HFFc6 (cell line): ENCODE results near the gene APOA5. TPM values are rescaled to one million over a fixed set of nuclear protein-coding genes. Genes with fewer than 3 reads are reported as not detected.

Source experiments
- DNase-seq: peaks from one replicate; pipeline ENCODE4 v3.0.0-alpha.2; 2018
- H3K27ac Mint-ChIP-seq: 2 replicates; pipeline ENCODE4 v1.8.0; 2020; ENCODE audit warnings: mild to moderate bottlenecking, mixed read lengths
- H3K27me3 Mint-ChIP-seq: 2 replicates; pipeline ENCODE4 v1.8.0; 2021; ENCODE audit warnings: mild to moderate bottlenecking, moderate library complexity, mixed read lengths; ENCODE audit not compliant: insufficient read depth
- H3K36me3 Mint-ChIP-seq: 2 replicates; pipeline ENCODE4 v1.8.0; 2021; ENCODE audit warnings: low read depth, mixed read lengths
- H3K4me1 Mint-ChIP-seq: 2 replicates; pipeline ENCODE4 v1.8.0; 2020; ENCODE audit warnings: low read depth, mixed read lengths
- H3K4me3 Mint-ChIP-seq: 2 replicates; pipeline ENCODE4 v1.8.0; 2020; ENCODE audit warnings: mild to moderate bottlenecking, moderate library complexity, mixed read lengths
- H3K9me3 Mint-ChIP-seq: 2 replicates; pipeline ENCODE4 v1.8.0; 2020; ENCODE audit warnings: mild to moderate bottlenecking, mixed read lengths
- total RNA-seq, 6 experiments: library from RNA; stranded (reverse); fragmentation: NEBNext Ultra II Directional; extraction: Animal tissue kit (Norgen Biotek cat#: 25700); gene quantifications; 2 replicates in 1 of 6; 3 replicates in 5 of 6; pipeline ENCODE4 v1.2.3, GENCODE V29; 2021
- TF ChIP-seq, protein P1 (sequence below): fragments of 200-600 bp; sonication (generic); IDR thresholded peaks from 2 replicates; pipeline ENCODE4 v1.5.0; 2021; ENCODE audit warnings: antibody characterized with exemption, mild to moderate bottlenecking

The APOA5 gene
- total RNA-seq, 6 experiments from 2014 or later, result not detected

DNA sequence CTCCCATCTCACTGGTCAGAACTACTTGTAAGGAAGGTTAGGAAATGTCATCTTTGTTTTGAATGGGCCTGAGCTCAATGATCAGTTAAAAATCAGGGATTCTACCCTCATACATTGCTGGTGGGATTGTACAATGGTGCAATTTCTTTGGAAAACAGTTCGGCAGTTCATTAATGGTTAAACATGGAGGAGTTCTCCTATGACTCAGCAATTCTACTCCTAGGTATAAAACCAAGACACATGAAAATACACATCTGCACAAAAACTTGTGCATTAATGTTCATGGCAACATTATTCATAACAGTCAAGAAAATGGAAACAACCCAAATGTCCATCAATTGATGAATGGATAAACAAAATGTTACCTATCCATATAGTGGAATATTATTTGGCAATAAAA is 4.9 kb upstream of the APOA5 start:
- Mint-ChIP-seq H3K9me3 (no peaks in the 10 kb centered on the region), H3K4me3 (no peak overlapping the region), H3K36me3 (no peaks in the 10 kb centered on the region), H3K4me1 (peaks cover 21% of the 10 kb centered on the region), H3K27me3 (no peaks in the 10 kb centered on the region; the same call in none of the 2 replicates), H3K27ac (no peak overlapping the region)
- no peak for DNase-seq
- TF ChIP-seq, protein P1, sequence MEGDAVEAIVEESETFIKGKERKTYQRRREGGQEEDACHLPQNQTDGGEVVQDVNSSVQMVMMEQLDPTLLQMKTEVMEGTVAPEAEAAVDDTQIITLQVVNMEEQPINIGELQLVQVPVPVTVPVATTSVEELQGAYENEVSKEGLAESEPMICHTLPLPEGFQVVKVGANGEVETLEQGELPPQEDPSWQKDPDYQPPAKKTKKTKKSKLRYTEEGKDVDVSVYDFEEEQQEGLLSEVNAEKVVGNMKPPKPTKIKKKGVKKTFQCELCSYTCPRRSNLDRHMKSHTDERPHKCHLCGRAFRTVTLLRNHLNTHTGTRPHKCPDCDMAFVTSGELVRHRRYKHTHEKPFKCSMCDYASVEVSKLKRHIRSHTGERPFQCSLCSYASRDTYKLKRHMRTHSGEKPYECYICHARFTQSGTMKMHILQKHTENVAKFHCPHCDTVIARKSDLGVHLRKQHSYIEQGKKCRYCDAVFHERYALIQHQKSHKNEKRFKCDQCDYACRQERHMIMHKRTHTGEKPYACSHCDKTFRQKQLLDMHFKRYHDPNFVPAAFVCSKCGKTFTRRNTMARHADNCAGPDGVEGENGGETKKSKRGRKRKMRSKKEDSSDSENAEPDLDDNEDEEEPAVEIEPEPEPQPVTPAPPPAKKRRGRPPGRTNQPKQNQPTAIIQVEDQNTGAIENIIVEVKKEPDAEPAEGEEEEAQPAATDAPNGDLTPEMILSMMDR, result no peak

DNA sequence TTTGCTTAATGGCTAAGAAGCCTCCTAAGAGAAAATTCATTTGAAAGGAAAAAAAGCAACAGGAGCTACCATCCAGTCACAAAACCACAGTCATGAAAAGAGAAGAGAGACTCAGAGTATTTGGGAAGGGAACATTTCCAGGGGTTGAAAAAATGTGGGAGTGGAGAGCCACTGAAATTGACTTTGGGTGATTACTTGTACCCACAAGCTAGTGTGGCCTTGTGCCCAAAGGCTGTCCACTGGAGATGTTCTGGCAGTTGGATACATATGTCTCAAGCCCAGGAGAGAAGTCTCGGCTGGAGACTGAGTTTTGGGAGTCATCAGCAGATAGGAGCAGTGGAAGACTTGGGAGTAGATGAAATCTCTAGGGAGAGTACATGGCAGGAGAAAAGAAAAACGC is 3.2 kb upstream of the APOA5 start:
- Mint-ChIP-seq H3K27me3 (no peaks in the 10 kb centered on the region; the same call in none of the 2 replicates), H3K4me1 (peaks cover 29% of the 10 kb centered on the region), H3K4me3 (no peak overlapping the region), H3K36me3 (no peaks in the 10 kb centered on the region), H3K9me3 (no peaks in the 10 kb centered on the region), H3K27ac (no peak overlapping the region)
- no peak for DNase-seq
- TF ChIP-seq, protein P1, result no peak

DNA sequence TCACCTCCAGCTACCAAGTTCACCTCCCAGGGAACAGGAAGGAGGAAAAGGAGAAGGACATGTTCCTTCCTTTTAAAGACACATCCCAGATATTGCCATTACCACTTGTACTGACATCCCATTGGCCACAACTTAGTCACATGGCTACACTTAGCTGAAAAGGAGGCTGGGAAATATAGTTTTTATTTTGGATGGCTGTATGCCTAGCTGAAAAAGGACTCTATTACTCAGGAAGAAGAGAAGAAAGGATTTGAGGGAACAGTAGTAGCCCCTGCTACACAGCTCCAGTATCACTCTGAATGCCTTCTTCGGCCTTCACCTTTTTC is 2.1 kb upstream of the APOA5 start:
- DNase-seq, result no peak
- H3K9me3 Mint-ChIP-seq, result no peaks in the 10 kb centered on the region
- no peaks in the 10 kb centered on the region for H3K36me3 Mint-ChIP-seq
- peak overlapping the region; percentile 45 for H3K27ac Mint-ChIP-seq
- H3K4me1 Mint-ChIP-seq, result peaks cover 30% of the 10 kb centered on the region
- no peak overlapping the region for H3K4me3 Mint-ChIP-seq
- TF ChIP-seq, protein P1, result no peak
- peaks cover 1% of the 10 kb centered on the region for H3K27me3 Mint-ChIP-seq

DNA sequence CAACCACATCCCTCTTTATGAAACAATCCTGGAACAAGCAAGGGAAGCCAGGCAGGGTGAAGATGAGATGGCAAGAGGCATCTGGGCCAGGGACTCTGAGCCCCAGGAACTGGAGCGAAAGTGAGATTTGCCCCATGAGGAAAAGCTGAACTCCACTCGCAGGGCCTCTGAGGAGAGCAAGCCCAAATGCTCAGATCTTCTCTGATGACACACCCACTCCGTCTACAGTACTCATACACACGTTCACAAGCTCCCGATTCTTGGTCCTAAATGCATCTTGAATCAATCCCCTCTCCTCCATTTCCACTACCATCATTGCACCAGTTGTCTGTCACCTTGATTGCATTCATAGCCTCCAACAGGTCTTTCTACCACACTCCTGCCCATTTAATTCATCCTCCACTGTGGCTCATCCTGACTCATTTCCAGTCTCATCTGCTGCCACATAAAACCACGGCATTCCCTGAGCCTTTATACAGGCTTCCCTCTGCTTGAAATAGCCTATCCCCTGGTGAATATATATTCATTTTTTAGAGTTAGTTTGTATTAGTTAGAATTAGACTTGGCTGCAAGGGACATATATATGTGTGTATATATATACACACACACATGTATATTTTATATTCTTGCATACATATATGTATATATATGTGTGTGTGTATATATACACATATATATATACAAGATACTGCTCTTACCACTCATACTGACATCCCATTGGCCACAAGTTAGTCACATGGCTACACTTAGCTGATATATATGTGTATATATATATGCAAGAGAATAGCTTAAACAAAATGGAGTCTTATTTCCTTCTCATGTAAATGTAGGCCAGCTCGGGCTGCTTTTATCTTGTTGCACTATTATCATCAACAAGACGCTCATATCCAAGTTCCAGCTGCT is 1.4 kb upstream of the APOA5 start:
- H3K36me3 Mint-ChIP-seq, result no peaks in the 10 kb centered on the region
- TF ChIP-seq, protein P1, result no peak
- H3K27me3 Mint-ChIP-seq, result peaks cover 1% of the 10 kb centered on the region
- H3K27ac Mint-ChIP-seq, result peak overlapping the region; percentile 45
- peaks cover 36% of the 10 kb centered on the region for H3K4me1 Mint-ChIP-seq
- no peak overlapping the region for H3K4me3 Mint-ChIP-seq
- H3K9me3 Mint-ChIP-seq, result no peaks in the 10 kb centered on the region
- DNase-seq, result peak; percentile 79

DNA sequence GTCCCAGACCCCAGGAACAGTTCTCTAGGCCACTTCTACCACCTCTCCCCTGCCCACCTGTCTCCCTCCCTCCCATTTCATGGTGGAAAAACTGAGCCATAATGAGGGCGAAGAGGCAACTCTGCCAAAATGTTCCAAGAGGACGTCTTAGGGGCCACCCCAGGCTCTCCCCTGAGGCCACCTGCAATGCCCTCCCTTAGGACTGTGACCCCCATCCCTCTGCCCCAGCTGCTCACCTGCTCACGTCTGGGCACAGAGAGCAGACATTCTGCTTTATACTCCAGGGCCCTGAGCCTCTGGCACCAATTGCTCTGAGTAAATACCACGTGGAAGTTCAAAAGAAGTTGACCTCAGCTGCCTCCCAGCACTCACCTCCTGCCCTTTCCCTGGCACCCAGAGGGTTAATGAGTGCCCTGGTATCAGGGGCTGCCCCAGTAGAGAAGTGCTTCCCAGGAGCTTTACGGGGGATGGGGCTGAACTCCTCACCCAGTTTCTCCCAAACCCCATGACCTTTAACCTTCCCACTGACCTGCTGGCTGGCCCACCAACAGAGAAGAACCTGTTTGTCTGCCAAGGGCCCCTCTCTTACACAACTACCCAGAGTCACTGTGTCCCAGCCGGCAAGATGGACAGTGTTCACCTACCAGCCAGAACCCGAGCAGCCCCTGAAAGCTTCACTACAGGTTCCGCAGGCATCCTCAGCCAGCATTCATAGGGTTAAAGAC is 627 bp upstream of the APOA5 start:
- no peaks in the 10 kb centered on the region for H3K9me3 Mint-ChIP-seq
- TF ChIP-seq, protein P1, result no peak
- peaks cover 1% of the 10 kb centered on the region for H3K27me3 Mint-ChIP-seq
- peaks cover under 1% of the 10 kb centered on the region for H3K36me3 Mint-ChIP-seq
- no peak for DNase-seq
- no peak overlapping the region for H3K4me3 Mint-ChIP-seq
- no peak overlapping the region for H3K27ac Mint-ChIP-seq
- peaks cover 37% of the 10 kb centered on the region for H3K4me1 Mint-ChIP-seq
